Activated T-helper 9 cell treated with anti-CD3 and anti-CD28 coated beads, Interleukin-2, amount 50 U/mL, for 16 hours (primary cell): ENCODE results near the gene NOTCH2.
"Not testable (repeated sequence)": the region's sequence is repeated elsewhere in the genome, so short reads cannot be mapped to it uniquely, and the experiment has no call there.

Source experiments
- DNase-seq: peaks from one replicate; pipeline ENCODE4 v3.0.0-alpha.2; 2020; ENCODE audit warnings: low read depth

NOTCH2 gene

GRCh38 chr1:120068683-120069066 is 787 bp downstream of the NOTCH2 start:
- peak; percentile 0 for DNase-seq

- not testable (repeated sequence) for DNase-seq
Measured at GRCh38 chr1:120048208-120048607, 21.3 kb downstream of the NOTCH2 start.

GRCh38 chr1:120041771-120042170 is 27.7 kb downstream of the NOTCH2 start:
- DNase-seq: not testable (repeated sequence)

GRCh38 chr1:120032253-120032652 is 37.2 kb downstream of the NOTCH2 start:
- DNase-seq: not testable (repeated sequence)

GRCh38 chr1:120023791-120024190 is 45.7 kb downstream of the NOTCH2 start:
- not testable (repeated sequence) for DNase-seq

- DNase-seq: not testable (repeated sequence)
Measured at GRCh38 chr1:120014978-120015377, 54.5 kb downstream of the NOTCH2 start.

- DNase-seq: not testable (repeated sequence)
Measured at GRCh38 chr1:120008320-120008719, 61.1 kb downstream of the NOTCH2 start.

- DNase-seq: not testable (repeated sequence)
Measured at GRCh38 chr1:120007850-120008249, 61.6 kb downstream of the NOTCH2 start.

GRCh38 chr1:120001035-120001434 is 68.4 kb downstream of the NOTCH2 start:
- not testable (repeated sequence) for DNase-seq

GRCh38 chr1:119996731-119997312 is 72.6 kb downstream of the NOTCH2 start:
- DNase-seq: not testable (repeated sequence)

GRCh38 chr1:119995975-119996374 is 73.5 kb downstream of the NOTCH2 start:
- DNase-seq: not testable (repeated sequence)

GRCh38 chr1:119988306-119989062 is 81.0 kb downstream of the NOTCH2 start:
- DNase-seq: no peak

GRCh38 chr1:119987686-119988085 is 81.8 kb downstream of the NOTCH2 start:
- DNase-seq: no peak

- no peak for DNase-seq
Measured at GRCh38 chr1:119987112-119987511, 82.3 kb downstream of the NOTCH2 start.

- no peak for DNase-seq
Measured at GRCh38 chr1:119986007-119986497, 83.4 kb downstream of the NOTCH2 start.

GRCh38 chr1:119984771-119985170 is 84.7 kb downstream of the NOTCH2 start:
- DNase-seq: no peak

GRCh38 chr1:119981986-119982815 is 87.3 kb downstream of the NOTCH2 start:
- no peak for DNase-seq

- DNase-seq: no peak
Measured at GRCh38 chr1:119981496-119981895, 88.0 kb downstream of the NOTCH2 start.

GRCh38 chr1:119978018-119978505 is 91.4 kb downstream of the NOTCH2 start:
- DNase-seq: no peak

- not testable (repeated sequence) for DNase-seq
Measured at GRCh38 chr1:119977113-119977736, 92.2 kb downstream of the NOTCH2 start.

GRCh38 chr1:119975582-119976254 is 93.7 kb downstream of the NOTCH2 start:
- not testable (repeated sequence) for DNase-seq
